ENCODE results near the gene STARD10.
"Not testable (repeated sequence)": the region's sequence is repeated elsewhere in the genome, so short reads cannot be mapped to it uniquely, and the experiment has no call there.

Gene STARD10

GRCh38 chr11:72793425-72794367 is at the start of gene STARD10:
Gene STARD10 (minus strand): TSS chr11:72794047. CDS start chr11:72781181, 12,866 bp downstream.
- DNase-seq: peak; percentile 88 to 96 (median 92)

GRCh38 chr11:72842653-72843330 is 48.9 kb upstream of the STARD10 start:
- DNase-seq: no peak

- DNase-seq: no peak
These were observed 48.3 kb upstream of the STARD10 start for GRCh38 chr11:72842126-72842525.

GRCh38 chr11:72841397-72841796 is 47.5 kb upstream of the STARD10 start:
- DNase-seq: no peak

GRCh38 chr11:72840780-72841179 is 46.9 kb upstream of the STARD10 start:
- no peak for DNase-seq

GRCh38 chr11:72838691-72839305 is 45.0 kb upstream of the STARD10 start:
- no peak for DNase-seq

- DNase-seq: no peak
These were observed 42.3 kb upstream of the STARD10 start for GRCh38 chr11:72836111-72836510.

GRCh38 chr11:72834905-72835304 is 41.1 kb upstream of the STARD10 start:
- DNase-seq: no peak

GRCh38 chr11:72833811-72834493 is 40.1 kb upstream of the STARD10 start:
- no peak for DNase-seq

GRCh38 chr11:72833083-72833733 is 39.4 kb upstream of the STARD10 start:
- DNase-seq: no peak

- DNase-seq: no peak
These were observed 38.6 kb upstream of the STARD10 start for GRCh38 chr11:72832301-72833082.

- peak in 2 of 4 experiments; percentile 36 to 44 for DNase-seq
These were observed 37.9 kb upstream of the STARD10 start for GRCh38 chr11:72831521-72832300.

- DNase-seq: no peak
These were observed 36.2 kb upstream of the STARD10 start for GRCh38 chr11:72829884-72830533.

- no peak for DNase-seq
These were observed 35.3 kb upstream of the STARD10 start for GRCh38 chr11:72829178-72829577.

- no peak for DNase-seq
These were observed 34.9 kb upstream of the STARD10 start for GRCh38 chr11:72828692-72829101.

GRCh38 chr11:72828081-72828567 is 34.3 kb upstream of the STARD10 start:
- no peak for DNase-seq

- DNase-seq: not testable (repeated sequence)
These were observed 33.8 kb upstream of the STARD10 start for GRCh38 chr11:72827656-72828055.

- no peak for DNase-seq
These were observed 33.2 kb upstream of the STARD10 start for GRCh38 chr11:72826942-72827480.

GRCh38 chr11:72826191-72826941 is 32.5 kb upstream of the STARD10 start:
- DNase-seq: no peak

Data from activated naive CD4-positive, alpha-beta T cell (primary cell).